GM21786 (cell line): ENCODE measurements around the gene PREP.
"Not testable (repeated sequence)": the region's sequence is repeated elsewhere in the genome, so short reads cannot be mapped to it uniquely, and the experiment has no call there.

Source experiments
- ATAC-seq: cut with Tn5 transposase; IDR thresholded peaks from one replicate; pipeline ENCODE4 v1.9.1; 2021; ENCODE audit not compliant: unreplicated experiment

PREP gene

GRCh38 chr6:105402939-105403935 lies at the start of gene PREP:
Gene PREP (minus strand): TSS chr6:105403082. CDS start chr6:105402891, 191 bp downstream.
- ATAC-seq = peak; percentile 91

- no peak for ATAC-seq
Observed at GRCh38 chr6:105452376-105452775, 49.5 kb upstream of the PREP start.

- ATAC-seq = no peak
Observed at GRCh38 chr6:105449756-105450390, 47.0 kb upstream of the PREP start.

DNA sequence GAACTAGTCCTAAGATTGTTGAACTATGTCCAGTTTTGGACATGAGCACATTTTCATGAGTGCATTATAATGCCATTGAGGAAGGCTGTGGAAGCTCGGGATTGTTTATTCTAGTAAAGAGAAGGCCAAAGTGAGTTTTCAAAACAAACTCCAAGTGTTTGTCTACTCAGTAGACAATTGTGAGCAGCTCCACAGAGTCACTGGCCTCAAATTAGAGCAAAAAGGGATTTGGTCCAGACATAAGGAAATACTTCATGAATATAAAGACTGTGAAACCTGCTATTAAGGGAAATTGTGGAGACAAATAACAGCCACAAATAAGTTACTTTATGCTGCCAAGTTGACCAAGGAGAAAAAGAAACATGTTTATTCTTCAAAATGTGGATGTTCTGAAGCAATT lies 42.6 kb upstream of the PREP start:
- ATAC-seq = no peak

DNA sequence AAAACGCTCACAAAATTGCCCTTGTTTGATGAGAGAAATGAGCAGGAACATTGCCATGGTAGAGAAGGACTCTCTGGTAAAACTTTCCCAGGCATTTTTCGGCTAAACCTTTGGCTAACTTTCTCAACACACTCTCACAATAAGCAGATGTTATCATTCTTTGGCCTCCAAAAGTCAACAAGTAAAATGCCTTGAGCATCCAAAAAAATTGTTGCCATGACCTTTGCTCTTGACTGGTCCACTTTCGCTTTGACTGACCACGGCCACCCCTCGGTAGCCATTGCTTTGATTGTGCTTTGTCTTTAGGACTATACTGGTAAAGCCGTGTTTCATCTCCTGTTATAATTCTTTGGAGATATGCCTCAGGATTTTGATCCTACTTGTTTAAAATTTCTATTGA lies 41.1 kb upstream of the PREP start:
- ATAC-seq = no peak

DNA sequence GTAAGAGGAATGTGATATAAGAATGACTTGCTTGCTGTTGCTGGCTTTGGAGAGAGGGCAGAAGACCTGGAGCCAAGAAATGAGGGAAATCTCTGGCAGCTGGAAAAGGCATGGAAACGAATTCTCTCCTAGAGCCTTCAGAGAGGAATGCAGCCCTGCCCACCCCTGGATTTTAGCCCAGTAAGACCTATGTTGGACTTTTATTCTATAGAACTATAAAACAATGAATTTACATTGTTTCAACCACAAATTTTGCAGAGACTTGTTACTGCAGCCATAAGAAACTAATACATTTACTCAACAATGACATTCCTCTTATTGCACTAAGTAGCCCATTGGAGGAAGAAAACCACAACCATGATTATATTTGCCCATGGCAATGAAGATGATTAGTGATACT lies 39.5 kb upstream of the PREP start:
- ATAC-seq = no peak

DNA sequence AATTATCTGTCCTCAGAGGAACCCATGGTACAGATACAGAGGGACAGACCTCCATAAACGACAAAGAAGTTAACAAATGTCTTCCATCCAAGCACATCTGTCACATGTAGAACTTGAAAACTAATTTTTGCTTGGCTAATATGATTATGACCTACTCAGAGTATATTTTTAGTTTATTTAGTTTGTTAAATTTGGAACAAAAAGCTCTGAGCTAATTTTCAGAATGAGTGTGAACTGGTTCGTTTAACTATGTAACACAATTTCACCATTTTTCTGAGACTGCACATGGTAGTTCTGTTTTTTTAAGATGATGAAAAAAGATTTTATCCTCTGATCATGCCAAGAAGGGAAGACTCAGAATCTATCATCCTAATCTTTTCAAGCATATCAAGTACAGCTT lies 34.4 kb upstream of the PREP start:
- no peak for ATAC-seq

DNA sequence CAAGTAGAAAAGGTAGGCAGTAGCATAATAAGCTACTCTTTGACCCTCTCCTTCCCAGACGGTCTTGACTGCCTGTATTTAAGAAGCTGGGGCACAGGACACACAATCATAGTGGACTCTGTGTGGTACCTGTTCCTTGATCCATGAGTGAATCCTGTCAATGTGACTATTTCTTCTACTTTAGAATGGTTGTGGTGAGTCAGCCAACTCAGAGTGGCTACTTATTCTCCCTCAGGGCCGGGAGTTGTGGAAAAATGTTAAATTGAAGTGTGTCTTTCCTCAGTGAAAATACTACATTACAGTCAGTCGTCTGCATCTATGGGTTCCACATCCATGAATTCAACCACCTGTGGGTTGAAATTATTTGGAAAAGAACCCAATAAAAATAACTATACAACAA lies 30.8 kb upstream of the PREP start:
- ATAC-seq = no peak

DNA sequence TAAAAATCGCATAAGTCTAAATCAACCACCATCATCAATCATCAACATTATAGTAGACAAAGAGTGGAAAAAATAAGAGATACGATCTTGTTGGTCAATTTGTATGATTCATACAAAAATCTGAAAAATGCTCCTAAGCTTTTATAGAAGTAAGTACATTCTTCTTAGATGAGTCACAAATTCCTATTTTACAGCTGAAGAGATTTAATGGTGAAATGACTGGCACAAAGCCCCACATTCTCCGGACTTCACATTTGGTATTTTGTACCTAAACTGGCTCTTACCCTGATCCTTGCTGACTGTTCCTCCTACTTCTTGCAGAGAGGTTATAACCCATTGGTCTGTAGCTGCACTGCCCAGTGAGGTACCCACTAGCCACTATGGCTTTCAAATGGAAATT lies 29.9 kb upstream of the PREP start:
- ATAC-seq = no peak

- ATAC-seq = no peak
Observed at GRCh38 chr6:105431226-105431625, 28.3 kb upstream of the PREP start.

DNA sequence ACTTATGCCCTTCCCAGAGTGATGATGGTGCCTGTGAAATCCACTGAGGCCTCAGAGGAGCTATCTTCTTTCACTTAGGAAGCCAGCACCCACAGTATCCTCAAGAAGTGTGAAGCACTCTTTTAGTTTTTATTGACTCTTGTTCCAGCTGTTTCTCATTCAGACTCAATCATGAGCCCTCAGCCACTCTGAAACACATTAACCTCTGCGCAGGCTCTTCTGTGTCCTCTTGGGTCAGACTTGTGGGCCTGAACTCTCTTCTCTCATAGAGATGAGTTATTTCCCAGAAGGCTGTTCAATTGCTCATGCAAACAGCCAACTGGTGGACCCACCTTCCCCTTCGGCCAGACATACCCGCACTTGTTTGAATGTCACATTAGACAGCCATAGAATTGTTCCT lies 27.8 kb upstream of the PREP start:
- ATAC-seq = no peak

GRCh38 chr6:105429676-105430075 lies 26.8 kb upstream of the PREP start:
- no peak for ATAC-seq

- ATAC-seq = no peak
Observed at GRCh38 chr6:105428342-105428957, 25.6 kb upstream of the PREP start.

DNA sequence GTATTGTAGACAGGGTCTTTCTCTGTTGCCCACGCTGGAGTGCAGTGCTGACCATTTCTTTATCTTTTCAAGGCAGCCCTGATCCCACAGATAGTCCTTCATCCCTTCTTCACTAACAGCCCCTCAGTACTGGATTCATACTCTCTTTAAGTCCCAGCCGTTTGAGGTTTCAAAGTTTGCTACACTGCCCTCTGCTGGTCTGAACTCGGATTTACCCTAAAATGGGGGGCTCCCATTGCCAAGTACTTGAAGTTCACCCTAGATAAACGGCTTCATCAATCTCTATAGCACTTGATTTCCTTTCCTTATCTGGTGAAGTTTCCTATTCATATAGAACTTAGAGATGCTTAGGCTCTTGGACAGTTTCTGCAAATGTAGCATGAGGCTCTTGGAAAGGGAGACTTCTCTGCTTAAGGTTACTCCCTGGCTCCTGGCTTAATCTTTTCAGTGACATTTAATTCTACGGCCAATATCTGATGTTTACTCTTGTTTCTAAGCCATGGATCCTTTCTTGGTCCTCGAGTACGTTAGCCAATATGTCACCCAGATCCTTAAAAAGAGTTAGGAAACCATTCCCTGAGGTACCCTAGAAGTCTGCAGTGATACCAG lies 21.4 kb upstream of the PREP start:
- no peak for ATAC-seq

DNA sequence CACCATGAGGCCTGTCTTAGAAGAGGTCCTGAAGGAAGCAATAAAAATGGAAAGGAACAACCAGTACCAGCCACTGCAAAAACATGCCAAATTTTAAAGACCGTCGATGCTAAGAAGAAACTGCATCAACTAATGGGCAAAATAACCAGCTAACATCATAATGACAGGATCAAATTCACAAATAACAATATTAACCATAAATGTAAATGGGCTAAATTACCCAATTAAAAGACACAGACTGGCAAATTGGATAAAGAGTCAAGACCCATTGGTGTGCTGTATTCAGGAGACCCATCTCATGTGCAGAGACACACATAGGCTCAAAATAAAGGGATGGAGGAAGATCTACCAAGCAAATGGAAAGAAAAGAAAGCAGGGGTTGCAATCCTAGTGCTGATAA lies 14.1 kb upstream of the PREP start:
- ATAC-seq = not testable (repeated sequence)

GRCh38 chr6:105409734-105410133 lies 6.9 kb upstream of the PREP start:
- ATAC-seq = no peak

GRCh38 chr6:105402090-105402938 lies 568 bp downstream of the PREP start:
- ATAC-seq = peak; percentile 38

DNA sequence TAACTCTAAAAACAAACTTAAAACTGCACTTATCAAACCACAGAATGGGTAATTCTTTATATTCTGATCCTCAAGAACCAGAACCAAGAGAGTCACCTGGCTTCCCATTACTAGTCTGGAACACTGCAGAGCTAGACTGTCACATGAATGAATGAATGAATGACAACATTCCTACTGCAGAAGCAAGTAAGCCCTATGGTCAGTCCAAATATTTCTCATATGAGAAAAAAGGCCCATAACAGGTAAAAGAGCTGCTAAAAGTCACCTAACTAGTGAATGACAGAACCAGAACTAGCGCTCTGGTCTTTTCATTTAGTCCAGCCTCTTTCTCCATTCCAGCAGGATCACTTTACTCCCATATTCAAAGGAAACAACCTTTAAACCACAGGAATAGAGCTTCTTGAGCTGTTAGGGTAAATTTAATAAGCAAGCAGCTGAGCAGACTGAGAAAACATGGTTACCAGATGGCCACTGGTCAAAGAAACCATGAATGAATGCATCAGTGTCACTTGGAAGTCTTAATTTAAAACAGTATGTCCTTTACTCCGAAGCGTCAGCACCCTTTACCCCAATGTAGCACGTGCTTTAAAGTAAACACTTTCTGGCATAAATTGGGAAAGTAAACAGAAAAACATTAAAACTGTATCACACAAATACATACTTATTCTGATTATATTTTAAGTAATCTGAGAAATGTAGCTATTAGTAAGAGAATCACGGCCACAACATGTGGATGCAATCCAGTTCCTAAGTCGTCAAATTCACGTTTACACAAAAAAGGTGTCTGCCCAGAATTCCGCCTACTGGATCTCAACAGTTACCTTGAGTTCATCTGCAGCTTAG lies 1.4 kb downstream of the PREP start:
- no peak for ATAC-seq

DNA sequence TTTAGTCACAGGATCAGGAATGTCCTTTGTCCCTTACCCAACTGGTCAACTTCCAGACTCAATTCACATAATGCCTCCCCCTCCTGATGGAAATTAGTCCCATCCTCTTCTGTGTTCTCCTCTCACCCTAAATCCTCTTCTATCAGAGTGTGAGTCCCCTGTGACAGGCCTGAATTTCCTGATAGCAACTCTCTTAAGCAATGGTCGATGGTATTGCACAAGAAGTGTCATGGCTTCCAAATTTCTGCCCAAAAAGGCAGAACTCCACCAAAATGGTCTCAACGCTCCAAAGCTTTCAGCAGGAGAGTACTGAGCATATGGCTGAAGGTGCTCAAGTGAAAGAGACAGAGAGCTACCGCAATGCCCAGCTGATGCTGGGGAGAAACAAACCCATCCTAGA lies 2.4 kb downstream of the PREP start:
- no peak for ATAC-seq

- ATAC-seq = no peak
Observed at GRCh38 chr6:105398859-105399258, 4.0 kb downstream of the PREP start.
